Endothelial cell of umbilical vein (primary cell): ENCODE data around the gene GLYATL2.

Experiments
- EZH2 ChIP-seq: IDR thresholded peaks from 2 replicates; pipeline ENCODE4 v1.6.1; 2012; ENCODE audit warnings: borderline replicate concordance, low read depth, mild to moderate bottlenecking, moderate library complexity, low read length, inconsistent platforms; ENCODE audit not compliant: severe bottlenecking
- FOS ChIP-seq: IDR thresholded peaks from 2 replicates; pipeline ENCODE4 v1.6.1; 2011; ENCODE audit warnings: mild to moderate bottlenecking, low read length, moderate library complexity, borderline replicate concordance; ENCODE audit not compliant: insufficient read depth
- GATA2 ChIP-seq: IDR thresholded peaks from 2 replicates; pipeline ENCODE4 v1.7.0; 2011; ENCODE audit warnings: low read depth, mild to moderate bottlenecking, moderate library complexity, mixed read lengths, low read length; ENCODE audit not compliant: insufficient read length, insufficient read depth
- JUN ChIP-seq: IDR thresholded peaks from 2 replicates; pipeline ENCODE4 v1.6.1; 2011; ENCODE audit warnings: borderline replicate concordance, low read depth; ENCODE audit not compliant: insufficient read length, insufficient read depth
- MYC ChIP-seq: IDR thresholded peaks from one replicate; pipeline ENCODE4 v1.6.1; 2011; ENCODE audit warnings: mild to moderate bottlenecking, low read depth, low read length
- POLR2A ChIP-seq: IDR thresholded peaks from 2 replicates; pipeline ENCODE4 v1.6.1; 2012; ENCODE audit warnings: low read depth, mild to moderate bottlenecking, control low read depth, low read length
- POLR2AphosphoS5 ChIP-seq: IDR thresholded peaks from 2 replicates; pipeline ENCODE4 v1.6.1; 2012; ENCODE audit warnings: low read depth, mild to moderate bottlenecking, control low read depth, low read length, moderate library complexity; ENCODE audit not compliant: insufficient read depth
- TF ChIP-seq, protein P1 (sequence below), 2 donors: IDR thresholded peaks; 1 replicate in 1 of 2; 2 replicates in 1 of 2; pipeline ENCODE4 v1.5.1; 2011; ENCODE audit warnings: low read length in 2 of 2, mild to moderate bottlenecking in 2 of 2, moderate library complexity in 2 of 2, control low read depth in 1 of 2, inconsistent platforms in 1 of 2, low read depth in 1 of 2; ENCODE audit not compliant: insufficient read depth in 1 of 2; ENCODE audit errors: extremely low read depth in 1 of 2
- TF ChIP-seq, protein P2 (sequence below): IDR thresholded peaks from 2 replicates; pipeline ENCODE4 v1.6.1; 2011; ENCODE audit not compliant: insufficient read depth, insufficient read length

GRCh38 chr11:58787903-58788302 lies 56.6 kb downstream of the GLYATL2 start:
- TF ChIP-seq, protein P1, sequence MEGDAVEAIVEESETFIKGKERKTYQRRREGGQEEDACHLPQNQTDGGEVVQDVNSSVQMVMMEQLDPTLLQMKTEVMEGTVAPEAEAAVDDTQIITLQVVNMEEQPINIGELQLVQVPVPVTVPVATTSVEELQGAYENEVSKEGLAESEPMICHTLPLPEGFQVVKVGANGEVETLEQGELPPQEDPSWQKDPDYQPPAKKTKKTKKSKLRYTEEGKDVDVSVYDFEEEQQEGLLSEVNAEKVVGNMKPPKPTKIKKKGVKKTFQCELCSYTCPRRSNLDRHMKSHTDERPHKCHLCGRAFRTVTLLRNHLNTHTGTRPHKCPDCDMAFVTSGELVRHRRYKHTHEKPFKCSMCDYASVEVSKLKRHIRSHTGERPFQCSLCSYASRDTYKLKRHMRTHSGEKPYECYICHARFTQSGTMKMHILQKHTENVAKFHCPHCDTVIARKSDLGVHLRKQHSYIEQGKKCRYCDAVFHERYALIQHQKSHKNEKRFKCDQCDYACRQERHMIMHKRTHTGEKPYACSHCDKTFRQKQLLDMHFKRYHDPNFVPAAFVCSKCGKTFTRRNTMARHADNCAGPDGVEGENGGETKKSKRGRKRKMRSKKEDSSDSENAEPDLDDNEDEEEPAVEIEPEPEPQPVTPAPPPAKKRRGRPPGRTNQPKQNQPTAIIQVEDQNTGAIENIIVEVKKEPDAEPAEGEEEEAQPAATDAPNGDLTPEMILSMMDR (IDR thresholded peaks at IDR 0.05; ENCODE audit: extremely low read depth in 1 of 2, insufficient read depth in 1 of 2, low read depth in 1 of 2, low read length in 2 of 2) = no peak
- TF ChIP-seq POLR2A = no peak
- TF ChIP-seq EZH2 = no peak
- TF ChIP-seq POLR2AphosphoS5 = no peak
- TF ChIP-seq, protein P2, sequence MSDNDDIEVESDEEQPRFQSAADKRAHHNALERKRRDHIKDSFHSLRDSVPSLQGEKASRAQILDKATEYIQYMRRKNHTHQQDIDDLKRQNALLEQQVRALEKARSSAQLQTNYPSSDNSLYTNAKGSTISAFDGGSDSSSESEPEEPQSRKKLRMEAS = no peak
- TF ChIP-seq JUN = no peak
- no peak for TF ChIP-seq MYC
- TF ChIP-seq FOS = no peak
- no peak for TF ChIP-seq GATA2
